Melanocyte of skin (primary cell): ENCODE results near the gene GRIK4. TPM values are rescaled to one million over a fixed set of nuclear protein-coding genes. Genes with fewer than 3 reads are reported as not detected.

ENCODE experiments used
- total RNA-seq, 2 donors: library from RNA; depleted of rRNA; stranded (reverse); fragments of >200 nt; gene quantifications; 2 replicates each; pipeline ENCODE4 v1.2.3, GENCODE V29; 2012

Gene GRIK4, protein sequence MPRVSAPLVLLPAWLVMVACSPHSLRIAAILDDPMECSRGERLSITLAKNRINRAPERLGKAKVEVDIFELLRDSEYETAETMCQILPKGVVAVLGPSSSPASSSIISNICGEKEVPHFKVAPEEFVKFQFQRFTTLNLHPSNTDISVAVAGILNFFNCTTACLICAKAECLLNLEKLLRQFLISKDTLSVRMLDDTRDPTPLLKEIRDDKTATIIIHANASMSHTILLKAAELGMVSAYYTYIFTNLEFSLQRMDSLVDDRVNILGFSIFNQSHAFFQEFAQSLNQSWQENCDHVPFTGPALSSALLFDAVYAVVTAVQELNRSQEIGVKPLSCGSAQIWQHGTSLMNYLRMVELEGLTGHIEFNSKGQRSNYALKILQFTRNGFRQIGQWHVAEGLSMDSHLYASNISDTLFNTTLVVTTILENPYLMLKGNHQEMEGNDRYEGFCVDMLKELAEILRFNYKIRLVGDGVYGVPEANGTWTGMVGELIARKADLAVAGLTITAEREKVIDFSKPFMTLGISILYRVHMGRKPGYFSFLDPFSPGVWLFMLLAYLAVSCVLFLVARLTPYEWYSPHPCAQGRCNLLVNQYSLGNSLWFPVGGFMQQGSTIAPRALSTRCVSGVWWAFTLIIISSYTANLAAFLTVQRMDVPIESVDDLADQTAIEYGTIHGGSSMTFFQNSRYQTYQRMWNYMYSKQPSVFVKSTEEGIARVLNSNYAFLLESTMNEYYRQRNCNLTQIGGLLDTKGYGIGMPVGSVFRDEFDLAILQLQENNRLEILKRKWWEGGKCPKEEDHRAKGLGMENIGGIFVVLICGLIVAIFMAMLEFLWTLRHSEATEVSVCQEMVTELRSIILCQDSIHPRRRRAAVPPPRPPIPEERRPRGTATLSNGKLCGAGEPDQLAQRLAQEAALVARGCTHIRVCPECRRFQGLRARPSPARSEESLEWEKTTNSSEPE
- total RNA-seq = under 1 TPM in 1 of 2 donors, not detected in 1; under 0.01 TPM

DNA sequence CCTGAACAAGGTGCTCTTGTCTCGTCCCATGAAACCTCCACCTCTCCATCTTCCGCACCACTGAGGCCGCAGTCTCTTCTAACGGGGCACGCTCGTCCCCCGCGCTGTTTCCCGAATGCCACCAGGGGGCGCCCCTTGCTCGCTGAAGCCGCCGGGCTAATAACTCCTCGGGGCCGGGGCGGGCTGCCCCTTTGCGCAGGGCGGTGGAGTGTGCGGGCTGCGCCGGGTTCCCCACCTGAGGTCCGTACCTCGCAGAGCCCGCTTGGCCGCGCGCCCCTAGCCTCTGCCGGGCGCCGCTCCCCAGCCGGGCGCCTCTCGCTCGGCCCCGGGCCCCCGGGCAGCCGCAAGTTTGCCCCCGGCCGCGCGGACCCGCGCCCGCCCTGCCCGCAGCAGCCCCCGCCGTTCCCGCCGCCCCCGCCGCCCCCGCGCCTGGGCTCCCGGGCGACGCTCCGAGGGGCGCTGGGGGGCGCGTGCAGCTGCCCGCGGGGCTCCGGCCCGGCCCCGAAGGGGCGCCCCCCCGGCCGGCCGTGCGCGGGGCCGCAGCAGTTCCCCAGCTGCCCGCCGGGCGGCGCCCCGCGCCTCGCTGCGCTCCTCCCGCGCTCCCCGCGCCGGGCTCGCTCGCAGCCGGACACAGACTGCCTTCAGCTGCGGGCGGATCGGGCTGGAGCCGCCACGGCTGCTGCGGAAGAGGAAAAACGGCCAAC lies at the start of gene GRIK4:
TSS of gene GRIK4 (plus strand) at position 633 of the 704 bp plus-strand sequence. CDS start 148,571 bp downstream, outside the sequence.

DNA sequence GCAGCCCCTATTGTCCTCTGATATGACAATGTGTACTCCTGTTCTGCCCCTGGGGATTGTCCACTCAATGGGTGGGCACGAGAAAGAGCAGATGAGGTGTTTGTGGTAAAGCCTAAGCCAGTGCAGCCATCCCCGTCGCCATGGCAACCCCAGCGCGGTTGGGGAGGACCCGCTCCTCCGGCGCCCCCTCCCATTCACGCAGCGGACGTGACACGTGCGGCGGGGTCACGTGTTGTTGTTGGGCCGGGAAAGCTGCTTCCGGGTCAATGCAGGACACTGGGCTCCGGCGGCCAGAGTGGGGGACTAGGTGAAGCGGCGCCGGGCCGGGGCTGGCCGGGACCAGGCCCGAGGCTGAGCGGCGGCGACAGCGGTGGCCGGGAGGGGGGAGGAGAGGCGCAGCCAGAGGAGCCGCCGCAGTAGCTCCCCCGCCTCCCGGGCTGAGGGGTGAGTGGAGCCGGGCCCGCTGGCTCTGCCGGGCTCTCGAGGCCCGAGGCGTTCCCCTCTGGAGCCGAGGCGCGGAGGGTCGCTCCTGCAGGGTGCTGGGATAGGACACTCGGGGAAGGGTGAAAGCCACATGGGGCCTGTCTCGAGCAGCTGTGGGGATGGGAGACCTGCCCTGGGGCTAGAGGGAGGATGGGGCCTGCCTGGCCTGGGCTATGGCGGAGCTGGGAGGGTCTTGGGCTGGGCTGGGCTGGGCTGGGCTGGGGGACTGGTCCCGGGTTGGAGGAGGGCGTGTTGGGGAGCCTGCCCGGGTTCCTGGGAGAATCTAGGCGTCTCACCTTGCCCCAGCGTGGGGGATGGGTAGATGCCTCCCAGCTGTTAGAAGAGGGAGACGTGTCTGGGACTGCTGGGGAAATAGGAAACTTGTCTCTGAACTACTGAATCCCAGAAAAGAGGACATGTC lies 512.6 kb downstream of the GRIK4 start, which contains the start of gene TBCEL:
TSS of gene TBCEL (plus strand) at position 255 of the 904 bp plus-strand sequence. CDS start 21,589 bp downstream, outside the sequence.

Other genes with a start within 250 kb of the GRIK4 start
- 1 to 10 TPM; 2.8 to 4.0 TPM for gene TLCD5, start 186.4 kb upstream of the GRIK4 start, total RNA-seq
- 10 to 100 TPM; 65.0 to 68.6 TPM for gene ARHGEF12, start 175.3 kb upstream of the GRIK4 start, total RNA-seq